Left ventricle myocardium superior (tissue), 1 donor: ENCODE results near the gene COL2A1. TPM values are rescaled to one million over a fixed set of nuclear protein-coding genes. Genes with fewer than 3 reads are reported as not detected.

Experiments used
- ATAC-seq: fragments of 200-7000 bp; cut with Tn5 transposase; one replicate; pipeline ENCODE4 v1.9.1; 2020; ENCODE audit warnings: mild to moderate bottlenecking, moderate library complexity
- DNase-seq: peaks from one replicate; pipeline ENCODE4 v3.0.0-alpha.2; 2020
- intact Hi-C: fragments of 100-400 bp; cut with micrococcal nuclease; formaldehyde crosslinking; loops from one replicate; pipeline ENCODE4 v1.11.0; 2022
- total RNA-seq: library from RNA; stranded (reverse); fragmentation: NEBNext Ultra II Directional; extraction: Animal tissue kit (Norgen Biotek cat#: 25700); gene quantifications from one replicate; pipeline ENCODE4 v1.2.1, GENCODE V29; 2021
- donor health status: DM: no; HTN: yes; CAD: no; lungs with severe emphysema.

The COL2A1 gene
- total RNA-seq, 1 donor from 2014 or later = 0.25 TPM

GRCh38 chr12:47938594-47938993 lies 65.7 kb downstream of the COL2A1 start:
- no peak for DNase-seq
- peak; percentile 8 for ATAC-seq
- intact Hi-C loops = no loop called here

- no peak for ATAC-seq
- intact Hi-C loops = no loop called here
- DNase-seq = no peak
These were observed 66.2 kb downstream of the COL2A1 start for GRCh38 chr12:47938093-47938492.

GRCh38 chr12:47935184-47935583 lies 69.1 kb downstream of the COL2A1 start:
- peak; percentile 79 for DNase-seq
- ATAC-seq = peak; percentile 88
- intact Hi-C loops = no loop called here

GRCh38 chr12:47931187-47931586 lies 73.1 kb downstream of the COL2A1 start:
- intact Hi-C loops = no loop called here
- DNase-seq = no peak
- no peak for ATAC-seq

GRCh38 chr12:47930634-47931033 lies 73.6 kb downstream of the COL2A1 start:
- no peak for ATAC-seq
- DNase-seq = no peak
- intact Hi-C loops = no loop called here

- intact Hi-C loops = no loop called here
These were observed 76.9 kb downstream of the COL2A1 start for GRCh38 chr12:47927346-47927745.

More at GRCh38 chr12:47927346-47927745, 76.9 kb downstream of the COL2A1 start:
- ATAC-seq = no peak
- no peak for DNase-seq

Other genes with a start within 250 kb of the COL2A1 start
- gene RAPGEF3, start 245.6 kb downstream of the COL2A1 start, total RNA-seq = 37.6 TPM
- 23.7 TPM for gene SLC48A1, start 231.2 kb downstream of the COL2A1 start, total RNA-seq
- 35.4 TPM for gene HDAC7, start 184.6 kb downstream of the COL2A1 start, total RNA-seq
- 0.20 TPM for gene VDR, start 99.5 kb downstream of the COL2A1 start, total RNA-seq
- 46.8 TPM for gene TMEM106C, start 40.9 kb downstream of the COL2A1 start, total RNA-seq
- 7.6 TPM for gene SENP1, start 101.6 kb upstream of the COL2A1 start, total RNA-seq
- 703 TPM for gene PFKM, start 114.9 kb upstream of the COL2A1 start, total RNA-seq
- 89.0 TPM for gene ASB8, start 153.0 kb upstream of the COL2A1 start, total RNA-seq
- 1.1 TPM for gene CCDC184, start 179.2 kb upstream of the COL2A1 start, total RNA-seq
- gene OR10AD1, start 198.8 kb upstream of the COL2A1 start, total RNA-seq = not detected